OCI-LY7 (cell line): ENCODE results near the gene RAB32.

Source experiments
- EZH2phosphoT487 ChIP-seq: fragments of 200-600 bp; sonication (generic); IDR thresholded peaks from 2 replicates; pipeline ENCODE4 v1.6.1; 2018; ENCODE audit warnings: low read depth, borderline replicate concordance, mild to moderate bottlenecking, mixed run types, antibody characterized with exemption, low read length, moderate library complexity, mixed read lengths
- TF ChIP-seq, protein P1 (sequence below): fragments of 200-600 bp; sonication (generic); conservative IDR thresholded peaks from 2 replicates; pipeline ENCODE4 v1.5.1; 2014; ENCODE audit warnings: mild to moderate bottlenecking, antibody characterized with exemption, low read length, moderate library complexity, mixed read lengths

GRCh38 chr6:146560607-146561006 lies 17.0 kb downstream of the RAB32 start:
- TF ChIP-seq, protein P1, sequence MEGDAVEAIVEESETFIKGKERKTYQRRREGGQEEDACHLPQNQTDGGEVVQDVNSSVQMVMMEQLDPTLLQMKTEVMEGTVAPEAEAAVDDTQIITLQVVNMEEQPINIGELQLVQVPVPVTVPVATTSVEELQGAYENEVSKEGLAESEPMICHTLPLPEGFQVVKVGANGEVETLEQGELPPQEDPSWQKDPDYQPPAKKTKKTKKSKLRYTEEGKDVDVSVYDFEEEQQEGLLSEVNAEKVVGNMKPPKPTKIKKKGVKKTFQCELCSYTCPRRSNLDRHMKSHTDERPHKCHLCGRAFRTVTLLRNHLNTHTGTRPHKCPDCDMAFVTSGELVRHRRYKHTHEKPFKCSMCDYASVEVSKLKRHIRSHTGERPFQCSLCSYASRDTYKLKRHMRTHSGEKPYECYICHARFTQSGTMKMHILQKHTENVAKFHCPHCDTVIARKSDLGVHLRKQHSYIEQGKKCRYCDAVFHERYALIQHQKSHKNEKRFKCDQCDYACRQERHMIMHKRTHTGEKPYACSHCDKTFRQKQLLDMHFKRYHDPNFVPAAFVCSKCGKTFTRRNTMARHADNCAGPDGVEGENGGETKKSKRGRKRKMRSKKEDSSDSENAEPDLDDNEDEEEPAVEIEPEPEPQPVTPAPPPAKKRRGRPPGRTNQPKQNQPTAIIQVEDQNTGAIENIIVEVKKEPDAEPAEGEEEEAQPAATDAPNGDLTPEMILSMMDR, result no peak
- TF ChIP-seq EZH2phosphoT487, result no peak
